ELR (cell line): ENCODE measurements around the gene VPS45.
A peak's percentile ranks its signal among the peaks of the same experiment; 100 is the strongest.

ENCODE experiments used
- DNase-seq: peaks from one replicate; pipeline ENCODE4 v3.0.0-alpha.2; 2015; ENCODE audit warnings: low read depth

Gene VPS45

DNA sequence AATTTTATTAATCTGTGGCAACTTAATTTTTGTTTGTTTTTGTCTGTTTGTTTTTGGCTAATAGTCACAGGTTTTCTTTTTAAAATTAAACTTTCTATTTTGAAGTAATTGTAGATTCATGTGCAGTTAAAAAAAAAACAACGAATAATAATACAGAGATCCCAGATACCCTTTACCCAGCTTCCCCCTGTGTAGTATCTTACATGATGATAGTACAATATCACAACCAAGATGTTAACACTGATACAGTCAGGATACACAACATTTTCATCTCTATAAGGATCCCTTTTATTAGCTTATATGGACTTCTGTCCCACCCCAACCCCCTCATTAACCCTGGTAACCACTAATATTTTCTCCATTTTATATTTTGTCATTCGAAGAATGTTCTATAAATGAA is 5.9 kb downstream of the VPS45 start:
- DNase-seq: no peak

DNA sequence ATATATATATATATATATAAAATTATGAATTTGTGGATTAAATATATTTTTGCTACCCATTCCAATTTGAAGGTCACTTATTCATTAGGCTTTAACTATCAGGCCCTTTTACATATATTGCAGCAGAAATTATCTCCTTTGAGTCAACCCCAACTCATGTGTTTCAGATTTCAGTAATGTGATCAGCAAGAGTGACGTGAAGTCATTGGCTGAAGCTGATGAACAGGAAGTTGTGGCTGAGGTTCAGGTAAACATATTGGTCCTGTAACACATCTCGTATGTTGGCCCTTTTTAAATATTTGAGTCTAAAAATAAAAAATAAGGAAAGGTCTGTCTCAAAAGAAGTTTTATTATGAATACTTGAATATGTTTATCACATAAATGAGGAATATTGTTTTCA is 8.5 kb downstream of the VPS45 start:
- peak; percentile 20 for DNase-seq

DNA sequence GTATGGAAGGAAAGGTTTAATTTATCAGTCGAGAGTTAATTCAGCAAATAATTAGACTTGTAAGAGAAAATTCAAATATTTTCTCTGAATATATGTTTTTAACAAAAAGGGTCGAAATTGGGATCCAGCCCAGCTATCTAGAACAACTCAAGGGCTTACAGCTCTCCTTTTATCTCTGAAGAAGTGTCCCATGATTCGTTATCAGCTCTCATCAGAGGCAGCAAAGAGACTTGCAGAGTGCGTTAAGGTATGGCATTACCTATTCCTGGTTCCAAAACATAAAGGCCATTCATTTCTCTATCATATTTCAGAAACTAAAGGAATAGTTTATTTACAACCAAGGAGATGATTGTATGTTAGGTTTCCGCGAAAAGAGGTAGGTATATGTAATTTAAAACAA is 9.4 kb downstream of the VPS45 start:
- DNase-seq: no peak

GRCh38 chr1:150080784-150081183 is 13.2 kb downstream of the VPS45 start:
- DNase-seq: no peak

GRCh38 chr1:150082494-150082893 is 14.9 kb downstream of the VPS45 start:
- no peak for DNase-seq

DNA sequence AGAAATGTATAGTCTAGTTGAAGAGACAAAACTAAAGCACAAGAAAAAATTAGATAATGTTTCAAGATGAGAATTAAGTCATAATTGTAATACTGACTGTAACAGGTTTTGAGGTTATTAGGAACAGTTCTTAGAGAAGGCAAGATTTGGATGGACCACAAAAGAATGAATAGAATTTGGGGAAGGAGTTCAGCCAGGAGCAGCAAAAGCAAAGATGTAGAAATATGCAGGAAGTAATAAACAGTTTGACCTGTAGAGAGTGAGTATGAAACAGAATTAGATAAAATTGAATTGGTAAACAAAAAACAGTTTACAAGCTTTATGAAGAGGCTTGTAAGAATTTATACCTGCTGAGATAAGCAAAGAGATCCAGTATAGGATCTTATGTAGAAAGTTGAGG is 16.3 kb downstream of the VPS45 start:
- no peak for DNase-seq

- no peak for DNase-seq
These were observed 17.8 kb downstream of the VPS45 start for GRCh38 chr1:150085406-150085805.

GRCh38 chr1:150087415-150087814 is 19.8 kb downstream of the VPS45 start:
- no peak for DNase-seq

DNA sequence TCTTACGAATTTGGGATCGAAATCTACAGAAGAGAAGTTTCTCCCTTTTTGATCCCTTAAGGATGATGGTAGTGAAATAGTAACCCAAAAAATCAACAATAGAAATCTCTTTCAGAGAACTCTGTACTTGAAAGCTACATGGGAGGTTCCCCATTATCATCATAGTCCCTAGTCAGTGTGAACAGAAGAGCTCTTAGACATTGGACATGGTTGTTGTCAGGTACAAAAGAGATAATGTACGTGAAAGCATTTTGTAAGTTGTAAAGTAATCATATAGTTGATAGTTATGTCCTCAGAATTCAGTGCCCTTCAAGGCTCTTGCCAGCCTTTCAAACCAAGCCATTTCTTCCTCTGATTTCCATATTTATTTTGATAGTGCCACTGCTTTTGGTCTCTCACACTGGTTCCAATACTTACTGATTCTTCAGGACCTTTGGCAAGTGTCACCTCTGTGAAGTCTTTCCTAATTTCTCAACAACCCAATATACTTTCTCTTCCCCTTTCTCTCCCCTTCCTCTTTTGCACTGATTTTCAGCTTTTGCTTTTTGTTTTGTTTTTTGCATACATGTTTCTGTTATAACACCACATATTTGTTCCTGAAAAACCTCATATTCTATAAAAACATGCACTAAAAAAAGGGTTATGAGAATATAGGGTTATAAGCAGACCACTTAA is 22.4 kb downstream of the VPS45 start:
- DNase-seq: no peak

DNA sequence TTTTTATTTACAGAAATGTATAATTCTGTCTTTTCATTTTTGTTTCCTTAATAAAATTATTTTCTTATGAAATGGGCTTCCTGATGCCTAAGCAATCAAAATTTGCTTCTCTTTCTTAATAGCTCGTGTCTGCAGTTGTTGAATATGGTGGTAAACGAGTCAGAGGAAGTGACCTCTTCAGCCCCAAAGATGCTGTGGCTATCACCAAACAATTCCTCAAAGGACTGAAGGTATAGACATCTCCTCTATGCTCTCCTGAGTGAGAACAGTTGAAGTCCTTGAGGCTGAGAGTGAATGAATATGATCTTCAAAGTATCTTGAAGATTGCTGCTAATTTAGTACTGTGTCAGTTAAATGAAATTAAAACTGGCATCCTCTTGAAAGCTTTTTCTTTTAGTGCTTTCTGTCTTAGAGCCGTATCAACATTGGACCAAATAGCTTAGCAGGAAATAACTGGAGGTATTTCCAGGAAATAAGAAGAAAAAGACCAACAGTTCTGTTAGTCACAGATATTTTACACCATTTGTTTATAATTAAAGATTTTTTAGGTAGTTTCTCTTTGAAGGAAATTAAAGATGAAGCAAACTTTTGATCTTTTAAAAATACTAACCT is 24.7 kb downstream of the VPS45 start:
- peak; percentile 8 for DNase-seq

GRCh38 chr1:150093805-150094204 is 26.2 kb downstream of the VPS45 start:
- DNase-seq: no peak

DNA sequence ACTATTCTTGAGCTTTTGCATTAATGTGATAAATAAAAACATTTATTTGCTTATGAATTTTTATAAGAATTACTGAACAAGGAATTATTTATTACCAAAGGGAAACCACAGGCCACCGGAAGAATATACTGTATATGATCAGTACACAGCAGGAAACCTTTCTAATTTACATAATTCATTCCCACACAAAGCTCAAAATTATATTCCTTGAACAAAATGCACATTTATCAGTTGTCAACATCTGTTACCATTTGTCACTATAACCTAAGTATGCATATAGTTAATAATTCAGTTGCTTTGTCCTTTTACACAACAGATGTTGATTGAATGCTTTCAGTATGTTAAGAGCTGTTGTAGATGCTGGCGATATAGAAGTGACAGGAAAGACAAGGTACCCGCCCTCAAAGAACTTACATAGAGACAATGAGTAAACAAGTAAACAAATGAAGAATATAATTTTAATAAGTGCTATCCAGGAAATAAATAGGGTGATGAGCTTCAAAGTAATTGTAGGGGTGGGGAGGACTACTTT is 27.2 kb downstream of the VPS45 start:
- no peak for DNase-seq

GRCh38 chr1:150102986-150103385 is 35.4 kb downstream of the VPS45 start:
- DNase-seq: no peak

DNA sequence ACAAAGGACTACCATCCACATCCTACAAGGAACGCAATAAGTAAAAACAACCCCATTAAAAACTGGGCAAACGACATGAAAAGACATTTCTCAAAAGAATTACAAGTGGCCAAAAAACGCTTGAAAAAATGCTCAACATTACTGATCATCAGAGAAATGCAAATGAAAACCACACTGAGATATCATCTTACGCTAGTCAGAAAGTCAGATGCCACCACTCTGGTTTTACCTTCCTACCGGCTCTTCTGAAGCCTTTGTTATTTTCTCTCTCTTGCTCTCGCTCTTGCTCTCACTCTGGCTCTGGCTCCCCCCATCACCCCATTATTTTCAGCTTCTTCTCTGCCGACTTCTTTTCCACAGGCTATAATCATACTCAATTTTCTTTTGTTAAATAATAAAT is 38.8 kb downstream of the VPS45 start:
- no peak for DNase-seq

- DNase-seq: no peak
These were observed 42.0 kb downstream of the VPS45 start for GRCh38 chr1:150109586-150109985.

DNA sequence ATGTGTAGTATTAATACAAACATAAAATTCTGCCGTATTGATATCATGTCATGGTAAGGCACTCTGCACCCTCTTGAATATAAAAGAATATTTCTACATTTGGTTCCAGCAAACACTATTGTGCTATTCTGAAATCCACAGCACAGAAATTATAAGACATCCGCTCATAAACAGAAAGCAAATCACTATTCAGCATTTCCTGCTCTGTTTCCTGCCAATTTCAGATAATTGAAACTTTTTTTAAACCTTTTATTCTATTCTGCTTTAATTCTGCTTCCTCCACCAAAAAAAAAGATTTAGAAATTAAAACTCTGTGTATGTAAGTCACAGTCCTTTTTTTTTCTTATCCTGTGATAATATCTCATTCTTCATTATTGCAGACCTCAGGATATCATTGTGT is 42.5 kb downstream of the VPS45 start:
- DNase-seq: no peak

- DNase-seq: no peak
These were observed 44.1 kb downstream of the VPS45 start for GRCh38 chr1:150111670-150112069.

DNA sequence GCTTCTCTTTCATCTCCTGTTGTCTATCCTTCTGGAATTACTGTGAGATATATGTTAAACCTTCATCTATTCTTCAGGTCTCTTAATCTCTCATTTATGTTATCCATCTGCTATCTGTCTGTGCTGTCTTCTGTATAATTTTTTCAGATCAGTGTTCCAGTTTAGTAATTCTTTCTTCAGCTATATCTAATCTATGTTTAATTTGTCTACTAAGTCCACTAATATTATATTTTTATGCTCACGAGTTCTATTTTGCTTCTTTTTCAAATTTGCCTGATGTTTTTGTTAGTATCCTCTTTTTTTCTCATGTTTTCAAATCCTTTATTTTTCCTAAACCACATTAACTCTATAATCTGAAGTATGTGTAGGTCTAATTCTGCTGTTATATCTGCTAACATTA is 47.5 kb downstream of the VPS45 start:
- DNase-seq: no peak

GRCh38 chr1:150118716-150119115 is 51.1 kb downstream of the VPS45 start:
- no peak for DNase-seq

DNA sequence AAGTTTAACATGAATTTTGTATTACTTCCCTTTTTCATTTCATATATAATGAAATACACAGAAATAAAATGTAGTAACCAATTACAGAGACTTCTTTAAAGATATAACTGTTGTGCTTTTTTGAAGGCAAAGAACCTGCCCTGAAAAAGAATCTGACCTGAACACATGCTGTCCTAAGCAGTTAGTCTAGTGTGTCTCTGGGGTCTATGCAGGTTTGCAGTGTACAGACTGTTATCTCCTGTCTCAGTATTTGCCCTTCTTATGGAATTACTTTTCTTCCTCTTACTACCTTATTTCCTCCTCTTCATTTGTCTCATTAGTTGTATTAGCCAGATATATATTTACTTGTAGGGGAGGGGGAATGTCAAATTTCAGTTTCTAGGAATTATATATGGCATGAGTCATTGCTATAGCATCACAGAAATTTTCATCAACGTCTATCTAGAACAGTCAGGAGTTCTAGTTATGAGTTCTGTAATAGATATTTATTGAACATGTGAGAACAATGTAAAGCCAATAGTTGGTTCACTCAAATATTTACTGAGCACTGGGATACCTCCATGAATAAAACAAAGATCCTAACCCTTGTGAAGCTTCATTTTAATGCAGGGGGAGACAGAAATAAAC is 53.8 kb downstream of the VPS45 start:
- peak; percentile 32 for DNase-seq

- peak; percentile 15 for DNase-seq
These were observed 59.2 kb downstream of the VPS45 start for GRCh38 chr1:150126811-150127210.

DNA sequence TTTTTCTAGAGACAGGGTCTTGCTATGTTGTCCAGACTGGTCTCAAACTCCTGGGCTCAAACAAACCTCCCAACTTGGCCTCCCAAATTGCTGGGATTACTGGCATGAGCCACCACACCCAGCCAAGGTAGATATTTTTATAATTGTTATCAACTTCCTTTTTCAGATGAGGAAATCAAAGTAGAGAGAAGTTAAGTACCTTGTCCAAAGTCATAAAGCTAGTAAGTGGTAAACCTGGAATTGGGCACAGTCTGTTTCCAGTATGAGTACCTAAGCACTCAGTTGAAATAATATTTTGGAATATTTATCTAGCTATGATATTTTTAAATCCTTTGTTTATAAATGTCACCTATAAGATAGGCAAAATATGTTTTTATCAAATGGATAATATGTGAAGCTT is 59.9 kb downstream of the VPS45 start:
- no peak for DNase-seq

DNA sequence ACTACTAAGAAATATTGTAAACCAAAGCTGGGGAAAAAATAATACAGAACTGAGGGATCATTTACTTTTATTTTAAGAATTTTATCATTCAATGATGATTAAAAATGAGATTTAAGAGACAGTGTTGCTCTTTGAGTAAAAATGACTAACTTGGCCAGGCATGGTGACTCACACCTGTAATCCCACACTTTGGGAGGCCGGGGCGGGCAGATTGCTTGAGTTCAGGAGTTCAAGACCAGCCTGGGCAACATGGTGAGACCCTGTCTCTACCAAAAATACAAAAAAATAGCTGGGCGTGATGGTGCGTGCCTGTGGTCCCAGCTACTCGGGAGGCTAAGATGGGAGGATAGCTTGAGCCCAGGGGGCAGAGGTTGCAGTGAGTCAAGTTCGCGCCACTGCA is 60.3 kb downstream of the VPS45 start:
- peak; percentile 62 for DNase-seq
